ENCODE data around the gene CUZD1.
"Not testable (repeated sequence)": the region's sequence is repeated elsewhere in the genome, so short reads cannot be mapped to it uniquely, and the experiment has no call there.

Gene CUZD1, protein sequence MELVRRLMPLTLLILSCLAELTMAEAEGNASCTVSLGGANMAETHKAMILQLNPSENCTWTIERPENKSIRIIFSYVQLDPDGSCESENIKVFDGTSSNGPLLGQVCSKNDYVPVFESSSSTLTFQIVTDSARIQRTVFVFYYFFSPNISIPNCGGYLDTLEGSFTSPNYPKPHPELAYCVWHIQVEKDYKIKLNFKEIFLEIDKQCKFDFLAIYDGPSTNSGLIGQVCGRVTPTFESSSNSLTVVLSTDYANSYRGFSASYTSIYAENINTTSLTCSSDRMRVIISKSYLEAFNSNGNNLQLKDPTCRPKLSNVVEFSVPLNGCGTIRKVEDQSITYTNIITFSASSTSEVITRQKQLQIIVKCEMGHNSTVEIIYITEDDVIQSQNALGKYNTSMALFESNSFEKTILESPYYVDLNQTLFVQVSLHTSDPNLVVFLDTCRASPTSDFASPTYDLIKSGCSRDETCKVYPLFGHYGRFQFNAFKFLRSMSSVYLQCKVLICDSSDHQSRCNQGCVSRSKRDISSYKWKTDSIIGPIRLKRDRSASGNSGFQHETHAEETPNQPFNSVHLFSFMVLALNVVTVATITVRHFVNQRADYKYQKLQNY

DNA sequence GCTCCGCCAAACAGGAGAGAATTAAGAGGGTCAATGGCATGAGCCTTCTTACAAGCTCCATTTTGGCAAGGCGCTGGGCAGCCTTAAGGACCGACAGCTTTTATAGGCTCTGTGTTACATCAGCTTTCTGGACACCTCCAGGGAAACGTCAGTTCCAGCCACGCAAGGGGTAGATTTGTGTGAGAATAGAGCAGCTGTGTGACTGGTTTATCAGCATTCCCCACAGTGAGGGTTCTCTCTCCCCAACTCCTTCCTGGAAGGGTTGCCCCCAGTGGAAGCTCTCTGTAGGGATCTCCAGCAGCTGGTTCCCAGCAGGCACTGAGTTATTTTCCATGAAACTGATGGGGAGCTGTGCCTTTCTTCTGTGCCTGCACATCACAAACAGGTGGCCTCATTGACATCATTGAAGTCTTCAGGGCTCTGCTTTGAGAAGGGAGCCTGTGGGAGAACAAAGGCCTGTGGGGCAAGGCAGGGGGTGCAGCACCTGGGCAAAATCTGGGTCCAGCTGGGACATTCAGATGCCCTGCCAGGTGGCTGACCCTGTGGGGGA, at the start of gene CUZD1:
Gene CUZD1 (minus strand): TSS at position 75 of the 550 bp plus-strand sequence. CDS start 14 bp downstream, at position 61.
- no peak for DNase-seq (ENCODE audit: low read depth in 2 of 2)

DNA sequence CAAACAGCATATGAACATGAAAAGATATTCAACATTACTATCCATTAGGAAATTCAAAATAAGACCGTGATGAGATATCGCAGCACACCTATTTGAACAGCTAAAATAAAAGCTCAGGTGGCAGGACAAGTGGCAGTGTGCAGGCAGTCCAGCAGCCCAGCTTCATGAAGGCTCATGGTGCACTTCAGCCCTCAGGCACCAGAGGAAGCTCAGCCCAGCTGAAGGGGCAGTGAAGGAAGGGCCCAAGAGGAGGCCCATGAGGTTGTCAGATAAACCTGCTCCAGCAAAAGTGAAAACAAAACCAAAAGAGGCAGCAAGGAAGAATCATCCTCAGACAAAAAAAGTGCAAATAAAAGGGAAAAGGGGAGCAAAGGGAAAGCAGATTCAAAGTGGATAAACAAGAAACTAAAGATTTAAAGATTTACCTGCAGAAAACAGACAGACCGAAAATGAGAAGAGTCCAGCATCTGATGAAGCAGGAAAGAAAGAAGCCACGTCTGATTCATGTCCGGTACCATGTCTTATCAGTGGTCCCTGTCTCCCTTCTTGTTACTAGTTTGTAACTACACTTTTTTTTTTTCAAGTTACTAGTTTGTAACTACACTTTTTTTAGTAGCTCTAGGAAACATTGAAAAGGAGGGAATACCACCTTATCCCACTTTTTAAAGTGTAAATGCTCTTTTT, 48.7 kb upstream of the CUZD1 start:
- no peak for DNase-seq (ENCODE audit: low read depth in 2 of 2)

DNA sequence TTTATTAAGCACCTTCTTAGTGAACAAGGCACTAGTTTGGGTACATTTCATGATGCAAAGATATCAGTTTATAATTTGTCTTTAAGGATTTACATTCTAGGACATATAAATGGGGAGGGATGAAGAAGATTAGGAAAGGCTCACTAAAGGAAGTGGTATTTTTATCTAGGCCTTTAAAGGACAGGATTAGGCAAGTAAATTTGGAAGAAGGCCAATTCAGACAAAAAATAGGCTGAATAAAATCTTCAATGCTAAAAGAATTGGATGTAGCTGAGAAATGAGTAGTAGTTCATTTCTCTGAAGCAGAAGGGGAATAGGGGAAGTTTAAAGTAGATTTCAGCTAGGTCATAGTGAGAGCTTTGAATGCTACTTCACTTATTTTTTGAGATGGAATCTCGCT, 38.5 kb upstream of the CUZD1 start:
- DNase-seq (ENCODE audit: low read depth in 2 of 2), result no peak

DNA sequence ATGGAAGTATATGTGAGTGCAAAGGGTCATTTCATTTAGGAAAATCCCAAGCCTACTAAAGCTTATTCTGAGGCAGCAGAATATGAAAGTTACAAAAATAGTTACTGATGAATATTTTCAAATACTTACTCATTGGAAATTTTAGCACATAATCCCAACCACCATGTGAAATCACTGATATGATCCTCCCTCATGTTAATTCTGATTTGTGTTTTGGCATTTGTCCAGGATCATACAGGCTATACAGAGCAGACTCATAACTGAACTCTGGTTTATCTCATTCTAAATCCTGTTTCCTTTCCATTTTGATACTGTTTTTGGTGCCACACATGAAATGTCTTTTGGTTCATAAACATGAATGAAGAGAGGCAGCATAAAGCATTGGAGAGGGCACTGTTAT, 37.1 kb upstream of the CUZD1 start:
- DNase-seq (ENCODE audit: low read depth in 2 of 2), result no peak

GRCh38 chr10:122879339-122880273, 33.9 kb upstream of the CUZD1 start, which contains the start of gene FAM24B:
TSS of gene FAM24B (minus strand) at chr10:122879581. CDS start at chr10:122850515, 29,066 bp downstream.
- peak; percentile 87 to 93 for DNase-seq (ENCODE audit: low read depth in 2 of 2)

- no peak for DNase-seq (ENCODE audit: low read depth in 2 of 2)
These were observed 33.2 kb upstream of the CUZD1 start for GRCh38 chr10:122878799-122879338.

DNA sequence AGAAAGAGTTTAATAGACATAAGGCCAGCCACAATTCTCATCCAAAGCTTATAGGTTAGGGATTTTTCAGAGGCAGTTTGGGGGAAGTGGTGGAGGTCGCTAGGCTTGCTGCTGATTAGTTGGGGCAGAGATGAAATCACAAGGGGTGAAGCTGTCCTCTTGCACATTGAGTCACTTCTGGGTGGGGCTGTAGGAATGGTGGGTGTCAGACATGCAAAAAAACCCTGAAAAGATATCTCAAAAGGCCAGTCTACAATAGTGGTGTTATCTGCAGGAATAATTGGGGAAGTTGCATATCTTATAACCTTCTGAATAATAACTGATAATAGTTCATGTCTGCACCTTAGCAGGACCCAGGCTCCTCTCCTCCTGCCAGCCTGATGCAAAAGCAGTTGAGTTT, 31.6 kb upstream of the CUZD1 start:
- no peak for DNase-seq (ENCODE audit: low read depth in 2 of 2)

- DNase-seq (ENCODE audit: low read depth in 2 of 2), result no peak
These were observed 30.8 kb upstream of the CUZD1 start for GRCh38 chr10:122876467-122876855.

DNA sequence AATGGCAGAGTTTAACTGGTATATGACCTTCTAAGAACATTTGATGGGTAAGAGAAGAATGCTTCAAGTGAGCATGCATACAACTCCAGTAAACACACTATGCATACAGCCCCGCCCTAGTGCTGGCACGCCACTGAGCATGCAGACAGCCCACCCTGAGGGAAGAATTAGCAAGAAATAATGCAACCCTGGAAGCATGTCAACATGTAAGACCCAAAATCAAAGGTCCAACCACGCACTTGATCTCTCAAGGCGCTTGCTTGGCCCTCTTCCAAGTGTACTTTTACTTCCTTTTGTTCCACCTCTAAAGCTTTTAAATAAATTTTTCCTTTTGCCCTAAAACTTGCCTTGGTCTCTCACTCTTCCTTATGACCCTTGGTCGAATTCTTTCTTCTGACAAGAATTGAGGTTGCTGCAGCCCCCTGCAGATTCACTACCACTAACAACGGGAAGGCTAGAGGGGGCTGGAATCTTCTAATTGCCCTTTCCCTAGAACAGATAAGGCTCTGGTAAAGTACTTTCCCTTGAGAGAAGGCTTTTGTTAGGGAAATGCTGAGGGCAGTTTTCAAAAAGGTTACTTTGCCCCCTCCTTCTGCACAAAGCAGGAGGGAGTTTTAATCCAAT, 30.3 kb upstream of the CUZD1 start:
- DNase-seq (ENCODE audit: low read depth in 2 of 2), result no peak

DNA sequence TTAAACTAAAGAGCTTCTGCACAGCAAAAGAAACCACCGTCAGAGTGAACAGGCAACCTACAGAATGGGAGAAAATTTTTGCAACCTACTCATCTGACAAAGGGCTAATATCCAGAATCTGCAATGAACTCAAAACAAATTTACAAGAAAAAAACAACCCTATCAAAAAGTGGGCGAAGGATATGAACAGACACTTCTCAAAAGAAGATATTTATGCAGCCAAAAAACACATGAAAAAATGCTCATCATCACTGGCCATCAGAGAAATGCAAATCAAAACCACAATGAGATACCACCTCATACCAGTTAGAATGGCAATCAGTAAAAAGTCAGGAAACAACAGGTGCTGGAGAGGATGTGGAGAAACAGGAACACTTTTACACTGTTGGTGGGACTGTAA, 26.3 kb upstream of the CUZD1 start:
- DNase-seq (ENCODE audit: low read depth in 2 of 2), result not testable (repeated sequence)

DNA sequence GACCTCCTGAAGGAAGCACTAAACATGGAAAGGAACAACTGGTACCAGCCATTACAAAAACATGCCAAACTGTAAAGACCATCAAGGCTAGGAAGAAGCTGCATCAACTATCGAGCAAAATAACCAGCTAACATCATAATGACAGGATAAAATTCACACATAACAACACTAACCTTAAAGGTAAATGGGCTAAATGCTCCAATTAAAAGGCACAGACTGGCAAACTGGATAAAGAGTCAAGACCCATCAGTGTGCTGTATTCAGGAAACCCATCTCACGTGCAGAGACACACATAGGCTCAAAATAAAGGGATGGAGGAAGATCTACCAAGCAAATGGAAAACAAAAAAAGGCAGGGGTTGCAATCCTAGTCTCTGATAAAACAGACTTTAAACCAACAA, 23.1 kb upstream of the CUZD1 start:
- not testable (repeated sequence) for DNase-seq (ENCODE audit: low read depth in 2 of 2)

DNA sequence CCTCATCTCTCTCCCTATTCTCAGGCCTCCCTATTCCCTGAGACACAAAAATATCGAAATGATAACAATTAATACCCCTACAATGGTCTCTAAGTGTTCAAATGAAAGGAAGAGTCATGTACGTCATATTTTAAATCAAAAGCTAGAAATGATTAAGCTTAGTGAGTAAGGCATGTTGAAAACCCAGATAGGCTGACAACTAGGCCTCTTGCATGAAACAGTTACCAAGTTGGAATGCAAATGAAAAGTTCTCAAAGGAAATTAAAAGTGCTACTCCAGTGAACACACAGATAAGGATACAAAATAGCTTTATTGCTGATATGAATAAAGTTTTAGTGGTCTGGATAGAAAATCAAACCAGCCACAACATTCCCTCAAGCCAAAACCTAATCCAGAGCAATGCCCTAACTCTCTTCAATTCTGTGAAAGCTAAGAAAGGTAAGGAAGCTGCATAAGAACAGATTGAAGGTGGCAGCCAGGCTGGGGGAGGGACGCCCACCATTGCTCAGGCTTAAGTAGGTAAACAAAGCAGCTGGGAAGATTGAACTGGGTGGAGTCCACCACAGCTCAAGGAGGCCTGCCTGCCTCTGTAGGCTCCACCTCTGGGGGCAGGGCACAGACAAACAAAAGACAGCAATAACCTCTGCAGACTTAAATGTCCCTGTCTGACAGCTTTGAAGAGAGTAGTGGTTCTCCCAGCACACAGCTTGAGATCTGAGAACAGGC, 21.3 kb upstream of the CUZD1 start:
- not testable (repeated sequence) for DNase-seq (ENCODE audit: low read depth in 2 of 2)

- DNase-seq (ENCODE audit: low read depth in 2 of 2), result no peak
These were observed 19.2 kb upstream of the CUZD1 start for GRCh38 chr10:122864901-122865300.

GRCh38 chr10:122864194-122864592, 18.5 kb upstream of the CUZD1 start:
- no peak for DNase-seq (ENCODE audit: low read depth in 2 of 2)

GRCh38 chr10:122863216-122864193, 17.8 kb upstream of the CUZD1 start:
- DNase-seq (ENCODE audit: low read depth in 2 of 2), result no peak

DNA sequence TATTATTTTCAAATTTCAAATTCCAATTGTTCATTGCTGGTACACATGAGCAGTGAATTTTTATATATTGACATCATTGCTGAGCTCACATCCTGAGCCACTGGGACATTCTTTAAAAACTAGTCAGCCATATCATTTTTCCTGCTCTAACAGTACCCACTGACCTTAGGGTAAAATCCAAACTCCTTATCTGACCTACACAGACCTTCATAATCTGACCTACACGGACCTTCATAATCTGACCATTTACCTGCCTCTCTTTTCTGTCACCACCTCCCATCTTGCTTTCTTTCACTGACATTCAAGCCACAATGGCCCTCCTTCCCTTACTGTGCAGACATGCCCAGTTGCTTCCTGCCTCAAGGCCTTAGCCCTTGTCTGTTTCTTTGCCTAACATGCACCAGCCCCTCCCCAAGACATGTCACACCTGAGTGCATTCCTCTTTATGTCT, 16.1 kb upstream of the CUZD1 start:
- no peak for DNase-seq (ENCODE audit: low read depth in 2 of 2)

DNA sequence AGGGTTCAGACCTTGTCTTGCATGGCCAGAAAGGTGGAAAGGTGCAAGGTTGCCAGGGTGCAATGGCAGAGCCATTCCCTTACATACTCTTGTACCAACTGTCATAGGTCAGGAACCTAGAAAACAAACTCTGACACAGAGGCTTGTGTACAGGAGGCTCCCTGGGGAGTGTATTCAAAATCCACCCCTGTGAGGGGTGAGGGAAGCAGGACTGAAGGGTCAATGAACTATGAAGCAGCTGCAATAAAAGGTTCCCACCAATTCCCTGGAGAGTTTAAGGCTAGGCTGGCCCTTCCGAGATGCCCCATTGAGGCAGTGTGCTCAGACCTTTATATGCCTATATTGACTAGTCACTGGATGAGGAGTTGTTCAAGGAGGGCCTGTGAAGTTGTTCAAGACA, 13.9 kb upstream of the CUZD1 start:
- DNase-seq (ENCODE audit: low read depth in 2 of 2), result no peak

- not testable (repeated sequence) for DNase-seq (ENCODE audit: low read depth in 2 of 2)
These were observed 12.4 kb upstream of the CUZD1 start for GRCh38 chr10:122858042-122858441.

Data from stimulated activated CD4-positive, alpha-beta T cell treated with anti-CD3 and anti-CD28 coated beads, Interleukin-1b, Interleukin-23, amount 100 ng/mL, for 4 hours (primary cell).